ENCODE data around the gene ARID1B. TPM values are rescaled to one million over a fixed set of nuclear protein-coding genes. Genes with fewer than 3 reads are reported as not detected.

The ARID1B gene
- total and polyA plus RNA-seq, 2 experiments from 2014 or later: 32.9 to 67.0 TPM

GRCh38 chr6:157158897-157159296 lies 381.7 kb downstream of the ARID1B start:
- H3K9me3 ChIP-seq (ENCODE audit: low read depth): no peaks in the 10 kb centered on the region
- WGBS (ENCODE audit: low lambda C conversion rate, missing lambda C conversion rate): 85% methylated on average over 3 of the region's 3 CpGs
- H3K27ac ChIP-seq: no peak overlapping the region
- H3K9me2 ChIP-seq (replicated peaks; ENCODE audit: insufficient read depth): no peaks in the 10 kb centered on the region
- H3K4me1 ChIP-seq (ENCODE audit: insufficient read depth): peaks cover 6% of the 10 kb centered on the region
- no peaks in the 10 kb centered on the region for H4K20me1 ChIP-seq (ENCODE audit: insufficient read depth, poor library complexity, severe bottlenecking)
- no peak overlapping the region for H3K4me2 ChIP-seq
- no peaks in the 10 kb centered on the region for H3K36me3 ChIP-seq (replicated peaks; ENCODE audit: insufficient read depth, low read depth)
- DNase-seq (ENCODE audit: low spot score): no peak
- H2AFZ ChIP-seq: no peak overlapping the region
- no peak overlapping the region for H3K4me3 ChIP-seq
- no peak for TF ChIP-seq EZH2phosphoT487 (IDR thresholded peaks at IDR 0.05; ENCODE audit: low read depth, severe bottlenecking, unreplicated experiment)
- TF ChIP-seq CTCF (IDR thresholded peaks at IDR 0.05; ENCODE audit: poor library complexity): no peak
- no peak for TF ChIP-seq EZH2 (IDR thresholded peaks at IDR 0.05; ENCODE audit: borderline replicate concordance)
- no peaks in the 10 kb centered on the region for H3K27me3 ChIP-seq
- no peaks in the 10 kb centered on the region for H3K79me2 ChIP-seq

GRCh38 chr6:157159348-157159747 lies 382.2 kb downstream of the ARID1B start:
- no peaks in the 10 kb centered on the region for H3K36me3 ChIP-seq (replicated peaks; ENCODE audit: insufficient read depth, low read depth)
- peaks cover 6% of the 10 kb centered on the region for H3K4me1 ChIP-seq (ENCODE audit: insufficient read depth)
- no peaks in the 10 kb centered on the region for H3K9me2 ChIP-seq (replicated peaks; ENCODE audit: insufficient read depth)
- no peak overlapping the region for H3K4me3 ChIP-seq
- 75% methylated on average over 4 of the region's 4 CpGs for whole genome bisulfite sequencing (ENCODE audit: low lambda C conversion rate, missing lambda C conversion rate)
- H3K79me2 ChIP-seq: no peaks in the 10 kb centered on the region
- no peak overlapping the region for H3K4me2 ChIP-seq
- no peak overlapping the region for H2AFZ ChIP-seq
- DNase-seq (ENCODE audit: low spot score): no peak
- H3K27me3 ChIP-seq: no peaks in the 10 kb centered on the region
- no peaks in the 10 kb centered on the region for H3K9me3 ChIP-seq (ENCODE audit: low read depth)
- TF ChIP-seq CTCF (IDR thresholded peaks at IDR 0.05; ENCODE audit: poor library complexity) (no peak), EZH2 (IDR thresholded peaks at IDR 0.05; ENCODE audit: borderline replicate concordance) (no peak)
- H4K20me1 ChIP-seq (ENCODE audit: insufficient read depth, poor library complexity, severe bottlenecking): no peaks in the 10 kb centered on the region
- no peak overlapping the region for H3K27ac ChIP-seq

- no peak for DNase-seq (ENCODE audit: low spot score)
- no peak overlapping the region for H3K4me3 ChIP-seq
- TF ChIP-seq CTCF (IDR thresholded peaks at IDR 0.05; ENCODE audit: poor library complexity) (no peak), EZH2phosphoT487 (IDR thresholded peaks at IDR 0.05; ENCODE audit: low read depth, severe bottlenecking, unreplicated experiment) (no peak), EZH2 (IDR thresholded peaks at IDR 0.05; ENCODE audit: borderline replicate concordance) (no peak)
- no peaks in the 10 kb centered on the region for H3K9me2 ChIP-seq (replicated peaks; ENCODE audit: insufficient read depth)
- 63% methylated on average over 4 of the region's 4 CpGs for WGBS (ENCODE audit: low lambda C conversion rate, missing lambda C conversion rate)
- H3K27ac ChIP-seq: no peak overlapping the region
- H3K4me1 ChIP-seq (ENCODE audit: insufficient read depth): peaks cover 6% of the 10 kb centered on the region
- H3K79me2 ChIP-seq: no peaks in the 10 kb centered on the region
- H2AFZ ChIP-seq: no peak overlapping the region
- H3K9me3 ChIP-seq (ENCODE audit: low read depth): no peaks in the 10 kb centered on the region
- no peaks in the 10 kb centered on the region for H4K20me1 ChIP-seq (ENCODE audit: insufficient read depth, poor library complexity, severe bottlenecking)
- no peaks in the 10 kb centered on the region for H3K36me3 ChIP-seq (replicated peaks; ENCODE audit: insufficient read depth, low read depth)
- no peak overlapping the region for H3K4me2 ChIP-seq
- H3K27me3 ChIP-seq: no peaks in the 10 kb centered on the region
Measured at GRCh38 chr6:157161912-157162311, 384.7 kb downstream of the ARID1B start.
